OCI-LY7 (cell line): Measurements from ENCODE around the gene TUBE1. TPM values are rescaled to one million over a fixed set of nuclear protein-coding genes. Genes with fewer than 3 reads are reported as not detected.

Source experiments
- BruUV-seq: library from RNA; stranded (reverse); fragments of 400-500 nt; replicated peaks from 2 replicates; lab custom pipeline; 2021; lab: Mats Ljungman, UMichigan
- CTCF ChIA-PET: fragments of 300-600 bp; sonication (Branson Sonifier 250); formaldehyde crosslinking; loops from one replicate; lab custom pipeline; 2022; ENCODE audit warnings: antibody characterized with exemption; ENCODE audit not compliant: unreplicated experiment; lab: Charles Lee
- POLR2A ChIA-PET: fragments of 300-600 bp; sonication (Branson Sonifier 250); formaldehyde crosslinking; loops from one replicate; lab custom pipeline; 2022; ENCODE audit warnings: antibody characterized with exemption; lab: Charles Lee
- DNase-seq: peaks from one replicate; pipeline ENCODE4 v3.0.0-alpha.2; 2015; ENCODE audit warnings: low spot score
- H2AFZ ChIP-seq: fragments of 200-600 bp; sonication (generic), shearing (Covaris generic); 2 replicates; pipeline ENCODE4 v1.6.1; 2014; ENCODE audit warnings: mild to moderate bottlenecking, antibody characterized with exemption, low read length, moderate library complexity
- H3K27ac ChIP-seq: fragments of 200-600 bp; sonication (generic); 2 replicates; pipeline ENCODE4 v1.5.1; 2014; ENCODE audit warnings: mixed run types, low read depth, mild to moderate bottlenecking, moderate library complexity, low read length, inconsistent platforms; ENCODE audit not compliant: poor library complexity, severe bottlenecking
- H3K36me3 ChIP-seq: fragments of 200-600 bp; sonication (generic); 2 replicates; pipeline ENCODE4 v1.6.1; 2014; ENCODE audit warnings: mild to moderate bottlenecking, antibody characterized with exemption, low read length, moderate library complexity, mixed read lengths; ENCODE audit not compliant: insufficient read depth
- H3K4me1 ChIP-seq: fragments of 200-600 bp; sonication (generic); 2 replicates; pipeline ENCODE4 v1.5.1; 2014; ENCODE audit warnings: mild to moderate bottlenecking, low read length; ENCODE audit not compliant: insufficient read depth, poor library complexity, severe bottlenecking
- H3K4me2 ChIP-seq: fragments of 200-600 bp; sonication (generic); 2 replicates; pipeline ENCODE4 v1.6.1; 2014; ENCODE audit warnings: mild to moderate bottlenecking, low read length
- H3K4me3 ChIP-seq: fragments of 200-600 bp; sonication (generic); 2 replicates; pipeline ENCODE4 v1.5.1; 2014; ENCODE audit warnings: mild to moderate bottlenecking, low read depth, low read length; ENCODE audit not compliant: poor library complexity, severe bottlenecking
- H3K79me2 ChIP-seq: fragments of 200-600 bp; sonication (generic); 2 replicates; pipeline ENCODE4 v1.6.1; 2016; ENCODE audit warnings: low read depth, mild to moderate bottlenecking, low read length, moderate library complexity, mixed read lengths; ENCODE audit not compliant: insufficient read depth
- H3K9me2 ChIP-seq: fragments of 200-600 bp; sonication (generic); 2 replicates; pipeline ENCODE4 v1.6.1; 2016; ENCODE audit warnings: mild to moderate bottlenecking, low read length, mixed read lengths; ENCODE audit not compliant: insufficient read depth
- H3K9me3 ChIP-seq: fragments of 200-600 bp; sonication (generic); 2 replicates; pipeline ENCODE4 v1.6.1; 2014; ENCODE audit warnings: mild to moderate bottlenecking, mixed run types, low read length, mixed read lengths
- H4K20me1 ChIP-seq: fragments of 200-600 bp; sonication (generic); 2 replicates; pipeline ENCODE4 v1.6.1; 2014; ENCODE audit warnings: mild to moderate bottlenecking, antibody characterized with exemption, low read length, moderate library complexity, mixed read lengths; ENCODE audit not compliant: insufficient read depth
- CTCF ChIP-seq: fragments of 200-600 bp; sonication (generic); conservative IDR thresholded peaks from 2 replicates; pipeline ENCODE4 v1.5.1; 2014; ENCODE audit warnings: mild to moderate bottlenecking, antibody characterized with exemption, low read length, moderate library complexity, mixed read lengths
- EZH2phosphoT487 ChIP-seq: fragments of 200-600 bp; sonication (generic); IDR thresholded peaks from 2 replicates; pipeline ENCODE4 v1.6.1; 2018; ENCODE audit warnings: low read depth, borderline replicate concordance, mild to moderate bottlenecking, mixed run types, antibody characterized with exemption, low read length, moderate library complexity, mixed read lengths
- intact Hi-C: fragments of 100-400 bp; cut with micrococcal nuclease; formaldehyde crosslinking; loops from one replicate; pipeline ENCODE4 v1.10.0; 2022; ENCODE audit not compliant: unreplicated experiment
- total RNA-seq, 2 experiments: library from RNA; depleted of rRNA in 1 of 2; stranded (reverse); fragments of >200 nt in 1 of 2; shearing (Covaris generic) in 1 of 2; gene quantifications; 2 replicates each; pipeline ENCODE4 v1.2.3, GENCODE V29; 2014 to 2022

TUBE1 gene
- total RNA-seq, 2 experiments from 2014 or later: 27.9 to 32.6 TPM

- TF ChIP-seq CTCF (no peak), EZH2phosphoT487 (no peak)
- no peak overlapping the region for H3K4me3 ChIP-seq
- no peak overlapping the region for H3K27ac ChIP-seq
- no peaks in the 10 kb centered on the region for H3K9me3 ChIP-seq
- BruUV-seq: no TSS peak
- no peaks in the 10 kb centered on the region for H4K20me1 ChIP-seq
- no peak overlapping the region for H3K4me2 ChIP-seq
- ChIA-PET CTCF (no interaction called here), POLR2A (no interaction called here)
- no peaks in the 10 kb centered on the region for H3K79me2 ChIP-seq
- no peaks in the 10 kb centered on the region for H3K36me3 ChIP-seq
- intact Hi-C loops: no loop called here
- H3K9me2 ChIP-seq: no peaks in the 10 kb centered on the region
- no peak overlapping the region for H2AFZ ChIP-seq
- H3K4me1 ChIP-seq: no peaks in the 10 kb centered on the region
- no peak for DNase-seq
Observed at GRCh38 chr6:112062966-112063365, 24.3 kb downstream of the TUBE1 start.

- no peak for DNase-seq
Observed at GRCh38 chr6:112061605-112062004, 25.7 kb downstream of the TUBE1 start.

More at GRCh38 chr6:112061605-112062004, 25.7 kb downstream of the TUBE1 start:
- BruUV-seq: no TSS peak
- Histone ChIP-seq H3K4me3 (no peak overlapping the region), H2AFZ (no peak overlapping the region), H3K79me2 (no peaks in the 10 kb centered on the region), H4K20me1 (no peaks in the 10 kb centered on the region), H3K4me1 (no peaks in the 10 kb centered on the region), H3K9me2 (no peaks in the 10 kb centered on the region), H3K9me3 (no peaks in the 10 kb centered on the region), H3K4me2 (no peak overlapping the region), H3K27ac (no peak overlapping the region), H3K36me3 (no peaks in the 10 kb centered on the region)
- CTCF ChIA-PET: no interaction called here
- intact Hi-C loops: no loop called here
- POLR2A ChIA-PET: interaction anchor here (0.7 to 1.4 kb wide), 3 partner anchors 10 to 26 kb away, joined by 3 to 4 read pairs (median 3); partner anchors contain the start of genes FAM229B and TUBE1
- TF ChIP-seq EZH2phosphoT487 (no peak), CTCF (no peak)
